ENCODE results near the gene BCORL1. TPM values are rescaled to one million over a fixed set of nuclear protein-coding genes. Genes with fewer than 3 reads are reported as not detected.

The BCORL1 gene
- total and polyA plus RNA-seq, 2 donors (not counting 1 experiment from before 2014, with no cell fraction given) = 1.1 to 2.8 TPM

DNA sequence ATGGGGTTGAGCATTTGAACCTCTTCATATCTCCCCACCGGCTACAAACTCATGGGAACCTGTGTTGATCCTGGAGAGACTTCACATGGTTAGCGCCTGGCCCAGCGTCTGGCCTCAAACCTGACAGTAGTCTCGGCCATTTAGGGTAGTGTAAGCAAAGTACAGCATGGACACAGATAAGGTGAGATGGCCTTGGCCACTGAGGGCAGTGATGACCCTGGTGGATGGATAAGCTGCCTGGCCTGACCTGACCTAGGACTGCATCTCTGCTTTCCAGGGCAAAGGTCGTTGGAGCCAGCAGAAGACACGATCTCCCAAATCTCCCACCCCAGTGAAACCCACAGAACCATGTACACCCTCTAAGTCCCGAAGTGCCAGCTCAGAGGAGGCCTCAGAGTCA is 51.7 kb downstream of the BCORL1 start:
- no peak for TF ChIP-seq EZH2 (IDR thresholded peaks at IDR 0.05; ENCODE audit: low read length, missing control alignments)
- TF ChIP-seq, protein P1, sequence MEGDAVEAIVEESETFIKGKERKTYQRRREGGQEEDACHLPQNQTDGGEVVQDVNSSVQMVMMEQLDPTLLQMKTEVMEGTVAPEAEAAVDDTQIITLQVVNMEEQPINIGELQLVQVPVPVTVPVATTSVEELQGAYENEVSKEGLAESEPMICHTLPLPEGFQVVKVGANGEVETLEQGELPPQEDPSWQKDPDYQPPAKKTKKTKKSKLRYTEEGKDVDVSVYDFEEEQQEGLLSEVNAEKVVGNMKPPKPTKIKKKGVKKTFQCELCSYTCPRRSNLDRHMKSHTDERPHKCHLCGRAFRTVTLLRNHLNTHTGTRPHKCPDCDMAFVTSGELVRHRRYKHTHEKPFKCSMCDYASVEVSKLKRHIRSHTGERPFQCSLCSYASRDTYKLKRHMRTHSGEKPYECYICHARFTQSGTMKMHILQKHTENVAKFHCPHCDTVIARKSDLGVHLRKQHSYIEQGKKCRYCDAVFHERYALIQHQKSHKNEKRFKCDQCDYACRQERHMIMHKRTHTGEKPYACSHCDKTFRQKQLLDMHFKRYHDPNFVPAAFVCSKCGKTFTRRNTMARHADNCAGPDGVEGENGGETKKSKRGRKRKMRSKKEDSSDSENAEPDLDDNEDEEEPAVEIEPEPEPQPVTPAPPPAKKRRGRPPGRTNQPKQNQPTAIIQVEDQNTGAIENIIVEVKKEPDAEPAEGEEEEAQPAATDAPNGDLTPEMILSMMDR (conservative IDR thresholded peaks at IDR 0.05 in 1 of 2, IDR thresholded peaks at IDR 0.05 in 1 of 2; ENCODE audit: low read depth in 1 of 2, low read length in 2 of 2) = no peak

DNA sequence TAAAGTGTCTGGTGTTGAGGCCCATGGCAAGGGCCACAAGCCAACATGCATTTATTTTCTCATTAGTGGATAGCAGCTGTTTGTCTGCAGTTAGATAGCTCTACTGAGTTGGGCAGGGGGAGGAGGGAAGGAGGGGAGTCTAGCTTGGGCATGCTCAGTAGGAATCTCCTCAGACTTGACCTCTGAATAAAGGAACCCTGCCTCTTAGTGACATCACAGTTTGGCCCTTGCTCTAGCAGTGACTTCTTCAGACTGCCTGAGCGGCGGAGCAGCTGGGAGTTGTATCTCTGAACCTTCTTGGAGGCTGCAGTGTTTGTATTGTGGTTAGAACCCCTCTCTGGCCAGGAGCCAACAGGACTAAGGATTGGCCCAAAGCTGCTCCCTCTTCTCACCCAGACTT is 57.4 kb downstream of the BCORL1 start:
- H3K9me3 ChIP-seq (ENCODE audit: control insufficient read depth, insufficient read depth, low read depth, low read length) = no peaks in the 10 kb centered on the region
- no peak overlapping the region for H3K4me3 ChIP-seq (replicated peaks in 1 of 4; ENCODE audit: control extremely low read depth in 1 of 4, insufficient read depth in 1 of 4, low read depth in 3 of 4, low read length in 4 of 4)
- H3K27ac ChIP-seq (ENCODE audit: insufficient read depth, low read length) = no peak overlapping the region
- no peak overlapping the region for H3K4me2 ChIP-seq (ENCODE audit: extremely low read depth, insufficient read depth, low read length)
- no peaks in the 10 kb centered on the region for H4K20me1 ChIP-seq (ENCODE audit: control insufficient read depth, extremely low read depth, insufficient read depth, low read length)
- no peaks in the 10 kb centered on the region for H3K4me1 ChIP-seq (ENCODE audit: control insufficient read depth, extremely low read depth, insufficient read depth, low read length)
- no peak overlapping the region for H3K9ac ChIP-seq (ENCODE audit: insufficient read depth, low read length)
- DNase-seq (ENCODE audit: low read depth in 2 of 2) = peak in 1 of 2 donors; percentile 14
- no peaks in the 10 kb centered on the region for H3K27me3 ChIP-seq (ENCODE audit: control insufficient read depth, insufficient read depth, low read length)
- TF ChIP-seq EZH2 (IDR thresholded peaks at IDR 0.05; ENCODE audit: low read length, missing control alignments) = no peak
- TF ChIP-seq, protein P1 (conservative IDR thresholded peaks at IDR 0.05 in 1 of 2, IDR thresholded peaks at IDR 0.05 in 1 of 2; ENCODE audit: low read depth in 1 of 2, low read length in 2 of 2) = no peak
- no peaks in the 10 kb centered on the region for H3K79me2 ChIP-seq (ENCODE audit: control insufficient read depth, insufficient read depth, low read length)
- H3K36me3 ChIP-seq (ENCODE audit: control insufficient read depth, insufficient read depth, low read length) = peaks cover 2% of the 10 kb centered on the region
- H2AFZ ChIP-seq (ENCODE audit: low read length) = no peak overlapping the region

More for the DNA sequence above, 51.7 kb downstream of the BCORL1 start:
- Histone ChIP-seq H3K27me3 (ENCODE audit: control insufficient read depth, insufficient read depth, low read length) (no peaks in the 10 kb centered on the region), H3K4me3 (replicated peaks in 1 of 4; ENCODE audit: control extremely low read depth in 1 of 4, insufficient read depth in 1 of 4, low read depth in 3 of 4, low read length in 4 of 4) (no peak overlapping the region), H4K20me1 (ENCODE audit: control insufficient read depth, extremely low read depth, insufficient read depth, low read length) (no peaks in the 10 kb centered on the region), H3K36me3 (ENCODE audit: control insufficient read depth, insufficient read depth, low read length) (peaks cover 3% of the 10 kb centered on the region), H3K79me2 (ENCODE audit: control insufficient read depth, insufficient read depth, low read length) (no peaks in the 10 kb centered on the region), H3K4me2 (ENCODE audit: extremely low read depth, insufficient read depth, low read length) (no peak overlapping the region), H3K9ac (ENCODE audit: insufficient read depth, low read length) (no peak overlapping the region), H2AFZ (ENCODE audit: low read length) (no peak overlapping the region), H3K4me1 (ENCODE audit: control insufficient read depth, extremely low read depth, insufficient read depth, low read length) (no peaks in the 10 kb centered on the region), H3K27ac (ENCODE audit: insufficient read depth, low read length) (no peak overlapping the region), H3K9me3 (ENCODE audit: control insufficient read depth, insufficient read depth, low read depth, low read length) (no peaks in the 10 kb centered on the region)
- no peak for DNase-seq (ENCODE audit: low read depth in 2 of 2)

DNA sequence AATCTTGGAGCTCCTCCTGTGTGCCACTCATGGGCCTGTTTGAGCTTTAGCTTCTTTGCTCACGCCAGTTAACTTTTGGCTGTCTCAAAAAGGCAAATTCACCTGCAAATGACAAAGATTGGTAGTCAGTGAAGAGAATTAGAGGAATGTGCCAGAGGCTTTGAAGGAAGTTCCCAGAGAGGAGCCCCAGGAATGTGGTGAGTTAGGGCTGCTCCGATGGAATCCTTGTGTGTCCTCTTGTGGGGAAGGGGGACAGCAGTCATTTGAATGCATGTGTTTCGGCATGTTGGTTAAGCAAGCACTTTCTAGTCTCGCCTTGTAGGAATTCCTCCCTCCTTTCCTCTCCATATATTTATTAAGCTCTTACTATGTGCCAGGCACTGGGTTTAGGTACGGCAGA is 65.0 kb downstream of the BCORL1 start:
- TF ChIP-seq, protein P1 (conservative IDR thresholded peaks at IDR 0.05 in 1 of 2, IDR thresholded peaks at IDR 0.05 in 1 of 2; ENCODE audit: low read depth in 1 of 2, low read length in 2 of 2) = no peak
- TF ChIP-seq EZH2 (IDR thresholded peaks at IDR 0.05; ENCODE audit: low read length, missing control alignments) = no peak
- H3K4me3 ChIP-seq (replicated peaks in 1 of 4; ENCODE audit: control extremely low read depth in 1 of 4, insufficient read depth in 1 of 4, low read depth in 3 of 4, low read length in 4 of 4) = no peak overlapping the region
- no peaks in the 10 kb centered on the region for H3K27me3 ChIP-seq (ENCODE audit: control insufficient read depth, insufficient read depth, low read length)
- H3K36me3 ChIP-seq (ENCODE audit: control insufficient read depth, insufficient read depth, low read length) = peaks cover 3% of the 10 kb centered on the region
- DNase-seq (ENCODE audit: low read depth in 2 of 2) = no peak
- H4K20me1 ChIP-seq (ENCODE audit: control insufficient read depth, extremely low read depth, insufficient read depth, low read length) = no peaks in the 10 kb centered on the region
- no peaks in the 10 kb centered on the region for H3K4me1 ChIP-seq (ENCODE audit: control insufficient read depth, extremely low read depth, insufficient read depth, low read length)
- no peak overlapping the region for H2AFZ ChIP-seq (ENCODE audit: low read length)
- no peak overlapping the region for H3K4me2 ChIP-seq (ENCODE audit: extremely low read depth, insufficient read depth, low read length)
- no peak overlapping the region for H3K27ac ChIP-seq (ENCODE audit: insufficient read depth, low read length)
- no peaks in the 10 kb centered on the region for H3K9me3 ChIP-seq (ENCODE audit: control insufficient read depth, insufficient read depth, low read depth, low read length)
- no peaks in the 10 kb centered on the region for H3K79me2 ChIP-seq (ENCODE audit: control insufficient read depth, insufficient read depth, low read length)
- no peak overlapping the region for H3K9ac ChIP-seq (ENCODE audit: insufficient read depth, low read length)

All from fibroblast of lung (primary cell).